GM23248 (cell line): ENCODE data around the gene POP4. TPM values are rescaled to one million over a fixed set of nuclear protein-coding genes. Genes with fewer than 3 reads are reported as not detected.

Experiments
- DNase-seq: peaks from one replicate; pipeline ENCODE4 v3.0.0-alpha.2; 2015
- H2AFZ ChIP-seq: fragments of 200-600 bp; sonication (generic); 2 replicates; pipeline ENCODE4 v1.6.1; 2016; ENCODE audit warnings: antibody characterized with exemption
- H3F3A ChIP-seq: fragments of 200-600 bp; sonication (generic); 2 replicates; pipeline ENCODE4 v1.6.1; 2016; ENCODE audit warnings: mild to moderate bottlenecking, antibody characterized with exemption, mixed run types; ENCODE audit not compliant: insufficient read depth
- H3K27ac ChIP-seq: fragments of 200-600 bp; sonication (generic); 2 replicates; pipeline ENCODE4 v1.5.1; 2016; ENCODE audit warnings: mild to moderate bottlenecking
- H3K27me3 ChIP-seq: fragments of 200-600 bp; sonication (generic); replicated peaks from 2 replicates; pipeline ENCODE4 v1.6.1; 2016; ENCODE audit warnings: mild to moderate bottlenecking; ENCODE audit not compliant: insufficient read depth
- H3K36me3 ChIP-seq: fragments of 200-600 bp; sonication (generic); 2 replicates; pipeline ENCODE4 v1.6.1; 2016; ENCODE audit warnings: low read depth, mild to moderate bottlenecking
- H3K4me1 ChIP-seq: fragments of 200-600 bp; sonication (generic); 2 replicates; pipeline ENCODE4 v1.6.1; 2016; ENCODE audit warnings: mild to moderate bottlenecking; ENCODE audit not compliant: insufficient read depth
- H3K4me2 ChIP-seq: fragments of 200-600 bp; sonication (generic); one replicate; pipeline ENCODE4 v1.6.1; 2016; ENCODE audit warnings: mild to moderate bottlenecking; ENCODE audit not compliant: unreplicated experiment
- H3K4me3 ChIP-seq: fragments of 200-600 bp; sonication (generic); 2 replicates; pipeline ENCODE4 v1.5.1; 2016; ENCODE audit warnings: mild to moderate bottlenecking
- H3K79me2 ChIP-seq: fragments of 200-600 bp; sonication (generic); 2 replicates; pipeline ENCODE4 v1.6.1; 2016; ENCODE audit warnings: mild to moderate bottlenecking; ENCODE audit not compliant: insufficient read depth
- H3K9ac ChIP-seq: fragments of 200-600 bp; sonication (generic); 2 replicates; pipeline ENCODE4 v1.6.1; 2016; ENCODE audit warnings: mild to moderate bottlenecking
- H3K9me2 ChIP-seq: fragments of 200-600 bp; sonication (generic); 2 replicates; pipeline ENCODE4 v1.6.1; 2016; ENCODE audit warnings: mixed run types, mild to moderate bottlenecking, moderate library complexity; ENCODE audit not compliant: insufficient read depth
- H3K9me3 ChIP-seq: fragments of 200-600 bp; sonication (generic); one replicate; pipeline ENCODE4 v1.6.1; 2017; ENCODE audit warnings: low read depth
- H4K20me1 ChIP-seq: fragments of 200-600 bp; sonication (generic); 2 replicates; pipeline ENCODE4 v1.6.0; 2016; ENCODE audit not compliant: insufficient read depth
- EZH2 ChIP-seq: fragments of 200-600 bp; sonication (generic); IDR thresholded peaks from 2 replicates; pipeline ENCODE4 v1.6.1; 2018; ENCODE audit warnings: antibody characterized with exemption, mild to moderate bottlenecking; ENCODE audit not compliant: insufficient read depth, poor library complexity, severe bottlenecking
- EZH2phosphoT487 ChIP-seq: fragments of 200-600 bp; sonication (generic); IDR thresholded peaks from 2 replicates; pipeline ENCODE4 v1.6.1; 2018; ENCODE audit warnings: antibody characterized with exemption, moderate library complexity, mild to moderate bottlenecking, low read depth; ENCODE audit not compliant: insufficient read depth
- WGBS, 2 experiments: methylation state at CpG; one replicate each; pipeline ENCODE4 v1.1.6; 2015 to 2017; ENCODE audit warnings: low lambda C conversion rate in 2 of 2, low coverage in 1 of 2; ENCODE audit errors: missing lambda C conversion rate in 2 of 2; 5-methylcytosine and 5-hydroxymethylcytosine counted together
- in situ Hi-C: fragments of 300-500 bp; cut with MboI; formaldehyde crosslinking; loops from 2 replicates; pipeline ENCODE4 v1.15.0; 2020
- polyA plus RNA-seq: library from polyadenylated mRNA; unstranded; fragments of >200 nt; fragmentation: Nextera tagmentation; extraction: Ambion mirVana; gene quantifications from 2 replicates; pipeline ENCODE4 v1.2.1, GENCODE V29; 2016
- total RNA-seq: library from RNA; depleted of rRNA; stranded (reverse); fragments of >200 nt; shearing (Covaris generic); gene quantifications from 2 replicates; pipeline ENCODE4 v1.2.3, GENCODE V29; 2014

The POP4 gene
- total and polyA plus RNA-seq, 2 experiments from 2014 or later = 65.8 to 132 TPM

DNA sequence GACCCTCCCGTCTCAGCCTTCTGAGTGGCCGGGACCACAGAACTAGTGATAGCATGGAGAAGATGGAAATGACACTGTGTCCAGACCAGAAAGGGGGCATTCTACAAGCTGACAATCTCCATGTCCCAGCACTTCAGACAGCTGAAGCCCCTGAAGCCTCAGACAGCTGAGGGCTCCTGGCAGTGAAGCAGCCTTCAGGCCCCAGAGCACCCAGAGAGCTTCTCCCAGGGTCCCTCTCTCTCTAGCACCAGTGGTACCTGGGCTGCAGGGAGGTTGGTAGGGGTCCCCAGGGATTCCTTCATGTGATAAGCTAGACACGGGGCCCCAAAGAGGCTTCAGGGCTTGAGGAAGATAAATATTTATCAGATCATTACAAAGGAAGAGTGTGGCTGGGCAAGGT lies 7.6 kb upstream of the POP4 start:
- in situ Hi-C loops = no loop called here
- Histone ChIP-seq H3K27me3 (peaks cover 21% of the 10 kb centered on the region), H3K9me3 (no peaks in the 10 kb centered on the region), H2AFZ (no peak overlapping the region), H3K4me2 (no peak overlapping the region), H4K20me1 (no peaks in the 10 kb centered on the region), H3K9ac (no peak overlapping the region), H3K36me3 (no peaks in the 10 kb centered on the region), H3K9me2 (no peaks in the 10 kb centered on the region), H3K4me3 (no peak overlapping the region), H3K79me2 (no peaks in the 10 kb centered on the region), H3K27ac (no peak overlapping the region), H3K4me1 (no peaks in the 10 kb centered on the region), H3F3A (no peaks in the 10 kb centered on the region)
- TF ChIP-seq EZH2phosphoT487 (no peak), EZH2 (no peak)
- 55 to 63% methylated on average over 3 of the region's 3 CpGs for WGBS, 2 experiments
- no peak for DNase-seq

GRCh38 chr19:29603308-29603707 lies 2.8 kb upstream of the POP4 start:
- Histone ChIP-seq H3K4me3 (no peak overlapping the region), H3K9me2 (no peaks in the 10 kb centered on the region), H2AFZ (no peak overlapping the region), H3K9me3 (no peaks in the 10 kb centered on the region), H3K27me3 (no peaks in the 10 kb centered on the region; the same call in 1 of the 2 replicates), H3F3A (no peaks in the 10 kb centered on the region), H3K27ac (no peak overlapping the region), H3K79me2 (peaks cover 25% of the 10 kb centered on the region), H3K4me2 (no peak overlapping the region), H3K9ac (no peak overlapping the region), H4K20me1 (no peaks in the 10 kb centered on the region), H3K36me3 (no peaks in the 10 kb centered on the region), H3K4me1 (peaks cover 12% of the 10 kb centered on the region)
- WGBS, 2 experiments = 13 to 17% methylated on average over 5 of the region's 5 CpGs
- no peak for TF ChIP-seq EZH2phosphoT487
- no peak for TF ChIP-seq EZH2
- no peak for DNase-seq
- in situ Hi-C loops = no loop called here

- Histone ChIP-seq H4K20me1 (no peaks in the 10 kb centered on the region), H3K9me3 (no peaks in the 10 kb centered on the region), H3K4me1 (peaks cover 12% of the 10 kb centered on the region), H3K27ac (peak overlapping the region; percentile 66), H3K36me3 (0 out of 2 replicates have a peak, but pooled peaks cover 2% of the 10 kb centered on the region), H2AFZ (peak overlapping the region; percentile 95), H3K4me3 (peak overlapping the region; percentile 94), H3K27me3 (no peaks in the 10 kb centered on the region), H3K9me2 (no peaks in the 10 kb centered on the region), H3K79me2 (peaks cover 25% of the 10 kb centered on the region), H3F3A (no peaks in the 10 kb centered on the region), H3K9ac (peak overlapping the region; percentile 96), H3K4me2 (peak overlapping the region; percentile 98)
- 3 to 6% methylated on average over 12 of the region's 12 CpGs for WGBS, 2 experiments
- TF ChIP-seq EZH2phosphoT487 (no peak), EZH2 (no peak)
- no peak for DNase-seq
- in situ Hi-C loops = no loop called here
These were observed 301 bp downstream of the POP4 start for GRCh38 chr19:29606420-29606747.

DNA sequence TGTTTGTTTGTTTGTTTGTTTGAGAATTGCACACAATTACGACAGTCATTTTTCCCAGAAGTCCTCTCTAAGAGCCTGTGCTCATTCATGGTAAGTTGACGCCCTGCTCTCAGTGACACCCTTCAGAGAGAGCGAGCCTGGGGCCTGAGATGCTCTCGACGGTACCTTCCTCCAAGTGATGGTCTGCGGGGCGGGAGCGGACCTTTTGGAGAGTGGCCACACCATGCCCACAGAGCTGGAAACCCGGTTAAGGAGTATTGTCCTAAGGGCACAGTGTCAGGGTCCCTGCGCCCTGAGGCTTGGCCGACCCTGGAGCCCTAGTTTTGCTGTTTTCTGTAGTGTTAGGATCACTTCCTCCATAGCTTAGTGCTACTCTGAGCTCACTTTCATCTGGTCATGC lies 3.6 kb downstream of the POP4 start:
- H3F3A ChIP-seq = no peaks in the 10 kb centered on the region
- 88 to 93% methylated on average over 11 of the region's 11 CpGs for WGBS, 2 experiments
- no peaks in the 10 kb centered on the region for H3K9me3 ChIP-seq
- no peak for TF ChIP-seq EZH2
- TF ChIP-seq EZH2phosphoT487 = no peak
- no peaks in the 10 kb centered on the region for H3K9me2 ChIP-seq
- H4K20me1 ChIP-seq = no peaks in the 10 kb centered on the region
- no peak overlapping the region for H3K9ac ChIP-seq
- no peak overlapping the region for H2AFZ ChIP-seq
- no peak overlapping the region for H3K27ac ChIP-seq
- H3K4me1 ChIP-seq = peaks cover 12% of the 10 kb centered on the region
- DNase-seq = no peak
- H3K27me3 ChIP-seq = no peaks in the 10 kb centered on the region
- in situ Hi-C loops = loop anchor here (10.0 kb wide), 1 partner anchor 105 kb away; the partner anchor contains the start of gene C19orf12
- peaks cover 6% of the 10 kb centered on the region; the same call in 1 of the 2 replicates for H3K36me3 ChIP-seq
- H3K4me2 ChIP-seq = no peak overlapping the region
- H3K4me3 ChIP-seq = no peak overlapping the region
- peaks cover 25% of the 10 kb centered on the region for H3K79me2 ChIP-seq

- H3F3A ChIP-seq = no peaks in the 10 kb centered on the region
- no peak overlapping the region for H3K9ac ChIP-seq
- peaks cover 6% of the 10 kb centered on the region; the same call in 1 of the 2 replicates for H3K36me3 ChIP-seq
- H2AFZ ChIP-seq = no peak overlapping the region
- DNase-seq = no peak
- H3K4me1 ChIP-seq = peaks cover 7% of the 10 kb centered on the region
- peaks cover 20% of the 10 kb centered on the region for H3K79me2 ChIP-seq
- no peak for TF ChIP-seq EZH2
- TF ChIP-seq EZH2phosphoT487 = no peak
- no peak overlapping the region for H3K4me2 ChIP-seq
- no peaks in the 10 kb centered on the region for H4K20me1 ChIP-seq
- in situ Hi-C loops = loop anchor here (10.0 kb wide), 1 partner anchor 105 kb away; the partner anchor contains the start of gene C19orf12
- WGBS, 2 experiments = 85% methylated on average over 22 of the region's 22 CpGs
- H3K9me2 ChIP-seq = no peaks in the 10 kb centered on the region
- no peak overlapping the region for H3K27ac ChIP-seq
- H3K9me3 ChIP-seq = no peaks in the 10 kb centered on the region
- H3K4me3 ChIP-seq = no peak overlapping the region
- no peaks in the 10 kb centered on the region for H3K27me3 ChIP-seq
These were observed 4.1 kb downstream of the POP4 start for GRCh38 chr19:29610213-29610573.
